Measurements from ENCODE around the gene DUOX1.

DNA sequence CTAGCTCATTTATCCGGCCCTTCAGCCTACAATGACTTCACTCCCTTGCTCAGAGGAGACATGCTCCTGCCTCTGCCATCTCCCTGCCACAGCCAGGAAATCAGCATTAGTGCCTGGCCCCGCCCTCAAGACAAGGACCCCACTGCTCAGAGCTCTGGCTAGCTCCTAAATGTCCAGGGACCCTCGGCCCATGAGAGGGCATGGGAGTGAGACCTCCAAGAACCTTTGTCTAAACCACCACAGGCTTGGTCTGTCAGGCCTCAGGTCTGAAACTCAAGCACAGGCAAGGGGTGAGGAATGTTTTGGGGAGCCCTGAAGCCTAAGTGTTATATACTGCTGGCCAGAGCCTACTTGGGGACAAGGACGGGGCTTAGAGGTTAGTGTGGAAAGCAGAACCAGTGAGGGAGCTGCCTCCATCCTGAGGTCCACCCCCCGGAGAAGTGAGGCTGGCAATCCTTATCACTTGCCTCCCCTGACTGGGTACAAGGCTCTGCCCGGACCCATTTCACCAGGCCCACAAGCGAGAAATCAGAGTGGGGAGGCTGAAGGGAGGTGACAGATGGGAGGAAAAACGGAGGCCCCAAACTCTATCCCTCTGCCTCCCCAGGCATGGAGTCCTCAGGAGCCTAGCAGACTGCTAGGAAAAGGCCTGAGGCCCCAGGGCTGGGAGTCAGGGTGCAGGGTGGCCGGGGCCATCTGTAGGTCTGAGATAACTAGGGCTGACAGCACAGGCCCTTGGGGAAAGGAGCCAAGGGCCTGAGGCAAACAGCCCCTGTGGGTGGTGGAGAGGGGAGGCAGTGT lies 39.2 kb downstream of the DUOX1 start:
- TF ChIP-seq, protein P1, sequence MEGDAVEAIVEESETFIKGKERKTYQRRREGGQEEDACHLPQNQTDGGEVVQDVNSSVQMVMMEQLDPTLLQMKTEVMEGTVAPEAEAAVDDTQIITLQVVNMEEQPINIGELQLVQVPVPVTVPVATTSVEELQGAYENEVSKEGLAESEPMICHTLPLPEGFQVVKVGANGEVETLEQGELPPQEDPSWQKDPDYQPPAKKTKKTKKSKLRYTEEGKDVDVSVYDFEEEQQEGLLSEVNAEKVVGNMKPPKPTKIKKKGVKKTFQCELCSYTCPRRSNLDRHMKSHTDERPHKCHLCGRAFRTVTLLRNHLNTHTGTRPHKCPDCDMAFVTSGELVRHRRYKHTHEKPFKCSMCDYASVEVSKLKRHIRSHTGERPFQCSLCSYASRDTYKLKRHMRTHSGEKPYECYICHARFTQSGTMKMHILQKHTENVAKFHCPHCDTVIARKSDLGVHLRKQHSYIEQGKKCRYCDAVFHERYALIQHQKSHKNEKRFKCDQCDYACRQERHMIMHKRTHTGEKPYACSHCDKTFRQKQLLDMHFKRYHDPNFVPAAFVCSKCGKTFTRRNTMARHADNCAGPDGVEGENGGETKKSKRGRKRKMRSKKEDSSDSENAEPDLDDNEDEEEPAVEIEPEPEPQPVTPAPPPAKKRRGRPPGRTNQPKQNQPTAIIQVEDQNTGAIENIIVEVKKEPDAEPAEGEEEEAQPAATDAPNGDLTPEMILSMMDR (IDR thresholded peaks at IDR 0.05; ENCODE audit: insufficient read depth, low read length), result no peak
- TF ChIP-seq POLR2AphosphoS5 (IDR thresholded peaks at IDR 0.05; ENCODE audit: low read depth) (no peak), GABPA (IDR thresholded peaks at IDR 0.05; ENCODE audit: low read depth) (no peak)
